ENCODE measurements around the gene DNAJB8.

- TF ChIP-seq ZNF274 (IDR thresholded peaks at IDR 0.05; ENCODE audit: borderline replicate concordance, low read depth, low read length), result no peak
- TF ChIP-seq TFE3 (CRISPR knock-in tag; IDR thresholded peaks at IDR 0.05), result no peak
- TF ChIP-seq SP1 (CRISPR knock-in tag; IDR thresholded peaks at IDR 0.05), result no peak
- no peak for TF ChIP-seq RNF2 (IDR thresholded peaks at IDR 0.05)
Measured at GRCh38 chr3:128491941-128492670, 25.4 kb upstream of the DNAJB8 start.

Data from K562 (cell line).